Suprapubic skin (tissue), 4 donors: ENCODE results near the gene SLX1A. TPM values are rescaled to one million over a fixed set of nuclear protein-coding genes. Genes with fewer than 3 reads are reported as not detected.
A peak's percentile ranks its signal among the peaks of the same experiment; 100 is the strongest.
"Not testable (repeated sequence)": the region's sequence is repeated elsewhere in the genome, so short reads cannot be mapped to it uniquely, and the experiment has no call there.

ENCODE experiments used
- DNase-seq, 2 donors: peaks; one replicate each; pipeline ENCODE4 v3.0.0-alpha.2; 2019; ENCODE audit warnings: low spot score in 2 of 2
- H3K27ac ChIP-seq: fragments of 200-600 bp; sonication (generic); one replicate; pipeline ENCODE4 v1.5.1; 2019
- H3K27me3 ChIP-seq: fragments of 200-600 bp; sonication (generic); one replicate; pipeline ENCODE4 v1.5.1; 2019
- H3K36me3 ChIP-seq: fragments of 200-600 bp; sonication (generic); one replicate; pipeline ENCODE4 v1.5.1; 2019
- H3K4me1 ChIP-seq: fragments of 200-600 bp; sonication (generic); one replicate; pipeline ENCODE4 v1.5.1; 2019
- H3K4me3 ChIP-seq: fragments of 200-600 bp; sonication (generic); one replicate; pipeline ENCODE4 v1.5.1; 2019; ENCODE audit warnings: mild to moderate bottlenecking
- H3K9me3 ChIP-seq: fragments of 200-600 bp; sonication (generic); one replicate; pipeline ENCODE4 v1.5.1; 2019
- EP300 ChIP-seq: sonication (generic); formaldehyde crosslinking; IDR thresholded peaks from one replicate; pipeline ENCODE4 v1.6.1; 2017; ENCODE audit warnings: antibody characterized with exemption
- POLR2A ChIP-seq, 2 donors: fragments of 450-650 bp; IDR thresholded peaks; one replicate each; pipeline ENCODE4 v1.6.1; 2017; ENCODE audit warnings: antibody characterized with exemption in 2 of 2, mild to moderate bottlenecking in 2 of 2, moderate library complexity in 2 of 2
- POLR2AphosphoS5 ChIP-seq, 3 donors: sonication (generic); formaldehyde crosslinking; IDR thresholded peaks; one replicate each; pipeline ENCODE4 v1.6.1; 2017; ENCODE audit warnings: antibody characterized with exemption in 3 of 3
- WGBS: methylation state at CpG from one replicate; pipeline ENCODE4 v1.1.5; 2018; 5-methylcytosine and 5-hydroxymethylcytosine counted together
- total RNA-seq, 4 donors: library from RNA; depleted of rRNA; stranded (reverse); fragments of >200 nt; gene quantifications; one replicate each; pipeline ENCODE4 v1.1.0, GENCODE V29; 2016
- TF ChIP-seq, protein P1 (sequence below), 2 donors: fragments of 200-600 bp in 1 of 2; fragments of 450-650 bp in 1 of 2; sonication (generic) in 1 of 2; IDR thresholded peaks; one replicate each; pipeline ENCODE4 v1.5.1; 2016 to 2019; ENCODE audit warnings: antibody characterized with exemption in 2 of 2, mild to moderate bottlenecking in 1 of 2, moderate library complexity in 1 of 2

SLX1A gene
- 10 to 100 TPM; 27.3 to 56.2 (median 44.9) TPM for total RNA-seq

DNA sequence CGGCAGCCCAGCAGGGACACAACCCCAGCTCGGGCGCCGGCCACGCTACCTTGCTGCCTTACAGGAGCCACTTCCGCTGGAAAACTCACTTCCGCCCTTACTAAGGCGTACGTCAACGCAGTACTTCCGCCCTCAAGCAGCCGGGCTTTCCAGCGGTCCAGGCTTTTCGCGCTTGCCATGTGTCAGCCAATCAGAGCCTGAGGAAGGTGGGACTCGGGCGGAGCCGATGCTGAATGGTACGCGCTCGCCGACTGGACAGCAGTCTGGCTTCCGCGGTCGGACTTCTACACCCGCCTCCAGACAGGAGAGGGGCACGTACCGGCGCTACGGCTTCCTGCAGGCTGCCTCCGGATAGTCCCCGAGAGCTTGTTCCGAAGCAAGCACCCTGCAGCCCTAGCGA lies at the start of gene SLX1A, which contains the start of gene BOLA2B:
SLX1A (plus strand) TSS at position 261 of the 400 bp plus-strand sequence. CDS start 210 bp downstream, outside the sequence.
BOLA2B (minus strand) TSS at position 52 of the 400 bp plus-strand sequence. CDS start 71 bp downstream, outside the sequence.
- H3K4me1 ChIP-seq, DNase-seq, H3K27ac ChIP-seq, H3K9me3 ChIP-seq, H3K36me3 ChIP-seq, H3K27me3 ChIP-seq: not testable (repeated sequence)
- H3K4me3 ChIP-seq: peak within 1 kb of the TSS; percentile 47
- no CpG with 5 or more reads among the region's 34 CpGs for WGBS

DNA sequence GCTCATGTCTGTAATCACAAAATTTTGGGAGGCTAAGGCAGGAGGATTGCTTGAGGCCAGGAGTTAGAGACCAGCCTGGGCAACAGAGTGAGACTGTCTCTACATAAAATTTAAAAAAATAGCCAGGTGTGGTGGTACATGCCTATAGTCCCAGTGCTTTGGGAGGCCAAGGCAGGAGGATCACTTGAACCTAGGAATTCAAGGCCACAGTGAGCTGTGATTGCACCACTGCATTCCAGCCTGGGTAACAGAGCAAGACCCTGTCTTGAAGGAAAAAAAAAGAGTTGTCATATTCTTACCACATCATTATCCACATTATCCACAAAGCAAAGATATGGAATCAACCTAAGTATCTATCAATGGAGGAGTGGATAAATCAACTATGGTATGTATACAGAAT lies 49.7 kb upstream of the SLX1A start:
- no peak overlapping the region for H3K27ac ChIP-seq
- H3K4me3 ChIP-seq: no peak overlapping the region
- no peak for TF ChIP-seq EP300
- TF ChIP-seq POLR2A (IDR thresholded peaks at IDR 0.05): no peak
- TF ChIP-seq, protein P1, sequence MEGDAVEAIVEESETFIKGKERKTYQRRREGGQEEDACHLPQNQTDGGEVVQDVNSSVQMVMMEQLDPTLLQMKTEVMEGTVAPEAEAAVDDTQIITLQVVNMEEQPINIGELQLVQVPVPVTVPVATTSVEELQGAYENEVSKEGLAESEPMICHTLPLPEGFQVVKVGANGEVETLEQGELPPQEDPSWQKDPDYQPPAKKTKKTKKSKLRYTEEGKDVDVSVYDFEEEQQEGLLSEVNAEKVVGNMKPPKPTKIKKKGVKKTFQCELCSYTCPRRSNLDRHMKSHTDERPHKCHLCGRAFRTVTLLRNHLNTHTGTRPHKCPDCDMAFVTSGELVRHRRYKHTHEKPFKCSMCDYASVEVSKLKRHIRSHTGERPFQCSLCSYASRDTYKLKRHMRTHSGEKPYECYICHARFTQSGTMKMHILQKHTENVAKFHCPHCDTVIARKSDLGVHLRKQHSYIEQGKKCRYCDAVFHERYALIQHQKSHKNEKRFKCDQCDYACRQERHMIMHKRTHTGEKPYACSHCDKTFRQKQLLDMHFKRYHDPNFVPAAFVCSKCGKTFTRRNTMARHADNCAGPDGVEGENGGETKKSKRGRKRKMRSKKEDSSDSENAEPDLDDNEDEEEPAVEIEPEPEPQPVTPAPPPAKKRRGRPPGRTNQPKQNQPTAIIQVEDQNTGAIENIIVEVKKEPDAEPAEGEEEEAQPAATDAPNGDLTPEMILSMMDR (IDR thresholded peaks at IDR 0.05): no peak
- TF ChIP-seq POLR2AphosphoS5 (IDR thresholded peaks at IDR 0.05): no peak
- peaks cover 5% of the 10 kb centered on the region for H3K9me3 ChIP-seq
- no peak for DNase-seq
- no peaks in the 10 kb centered on the region for H3K4me1 ChIP-seq
- H3K36me3 ChIP-seq: no peaks in the 10 kb centered on the region
- H3K27me3 ChIP-seq: no peaks in the 10 kb centered on the region

DNA sequence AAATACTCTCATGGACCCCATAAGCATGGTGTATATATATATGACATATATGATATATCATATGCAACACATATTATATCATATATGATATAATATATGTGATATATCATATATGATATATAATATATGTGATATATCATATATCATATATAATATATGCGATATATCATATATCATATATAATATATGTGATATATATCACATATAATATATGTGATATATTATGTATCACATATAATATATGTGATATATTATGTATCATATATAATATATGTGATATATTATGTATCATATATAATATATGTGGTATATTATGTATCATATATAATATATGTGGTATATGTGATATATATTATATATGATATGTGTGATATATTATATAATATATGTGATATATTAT lies 48.8 kb upstream of the SLX1A start:
- Histone ChIP-seq H3K27ac (no peak overlapping the region), H3K27me3 (no peaks in the 10 kb centered on the region), H3K36me3 (no peaks in the 10 kb centered on the region), H3K4me3 (no peak overlapping the region), H3K9me3 (peaks cover 8% of the 10 kb centered on the region), H3K4me1 (no peaks in the 10 kb centered on the region)
- TF ChIP-seq, protein P1 (IDR thresholded peaks at IDR 0.05): no peak
- TF ChIP-seq POLR2A (IDR thresholded peaks at IDR 0.05) (no peak), EP300 (no peak), POLR2AphosphoS5 (IDR thresholded peaks at IDR 0.05) (no peak)
- no peak for DNase-seq
- 64% methylated on average over 1 of the region's 1 CpG for WGBS

DNA sequence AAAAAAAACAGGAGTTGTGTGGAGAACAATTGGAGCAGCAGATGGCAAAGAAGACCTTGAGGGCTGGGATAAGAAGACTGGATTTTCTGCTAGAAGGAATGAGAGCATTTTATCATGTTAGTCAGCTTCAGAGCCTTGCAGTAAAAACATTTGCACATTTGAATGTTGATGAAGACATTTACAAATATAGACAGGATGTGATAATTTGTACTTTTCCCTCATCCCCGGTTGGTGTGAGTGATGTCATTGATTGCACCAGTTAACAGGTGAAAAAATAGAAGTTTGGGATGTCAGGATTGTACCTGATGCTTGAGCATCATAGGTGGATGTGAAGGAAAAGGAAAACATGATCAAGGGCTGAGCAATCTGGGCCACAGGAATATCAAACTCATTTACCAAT lies 48.0 kb upstream of the SLX1A start:
- Histone ChIP-seq H3K9me3 (peaks cover 8% of the 10 kb centered on the region), H3K4me3 (no peak overlapping the region), H3K4me1 (no peaks in the 10 kb centered on the region), H3K27me3 (no peaks in the 10 kb centered on the region), H3K36me3 (no peaks in the 10 kb centered on the region), H3K27ac (no peak overlapping the region)
- no peak for DNase-seq
- TF ChIP-seq, protein P1 (IDR thresholded peaks at IDR 0.05): no peak
- TF ChIP-seq EP300 (no peak), POLR2A (IDR thresholded peaks at IDR 0.05) (no peak), POLR2AphosphoS5 (IDR thresholded peaks at IDR 0.05) (no peak)
- 60% methylated on average over 1 of the region's 1 CpG for WGBS

DNA sequence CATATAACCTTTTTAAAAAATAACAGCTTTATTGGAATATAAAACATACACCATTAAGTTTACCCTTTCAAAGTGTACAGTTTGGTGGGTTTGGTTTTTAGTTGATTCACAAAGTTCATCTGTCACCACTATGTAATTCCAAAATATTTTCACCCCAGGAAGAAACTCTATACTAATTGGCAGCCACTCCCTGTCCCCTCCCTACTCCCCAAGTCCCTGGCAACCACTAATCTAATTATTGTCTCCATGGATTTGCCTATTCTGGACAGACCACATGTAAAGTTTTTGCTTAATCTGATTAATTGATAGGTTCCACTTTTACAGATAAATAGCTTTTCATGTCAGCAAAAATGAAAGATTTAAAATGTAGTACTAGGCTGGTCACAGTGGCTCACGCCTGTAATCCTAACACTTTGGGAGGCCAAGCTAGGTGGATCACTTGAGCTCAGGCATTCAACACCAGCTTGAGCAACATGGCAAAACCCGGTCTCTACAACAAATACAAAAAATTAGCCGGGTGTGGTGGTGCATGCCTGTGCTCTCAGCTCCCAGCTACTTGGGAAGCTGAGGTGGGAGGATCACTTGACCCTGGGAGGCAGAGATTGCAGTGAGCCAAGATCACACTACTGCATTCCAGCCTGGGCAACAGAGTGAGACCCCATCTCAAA lies 45.7 kb upstream of the SLX1A start:
- H3K27ac ChIP-seq: no peak overlapping the region
- no peak for DNase-seq
- TF ChIP-seq POLR2A (IDR thresholded peaks at IDR 0.05): no peak
- WGBS: 91% methylated on average over 3 of the region's 3 CpGs
- no peaks in the 10 kb centered on the region for H3K27me3 ChIP-seq
- H3K36me3 ChIP-seq: no peaks in the 10 kb centered on the region
- H3K4me3 ChIP-seq: no peak overlapping the region
- peaks cover 8% of the 10 kb centered on the region for H3K9me3 ChIP-seq
- no peaks in the 10 kb centered on the region for H3K4me1 ChIP-seq

DNA sequence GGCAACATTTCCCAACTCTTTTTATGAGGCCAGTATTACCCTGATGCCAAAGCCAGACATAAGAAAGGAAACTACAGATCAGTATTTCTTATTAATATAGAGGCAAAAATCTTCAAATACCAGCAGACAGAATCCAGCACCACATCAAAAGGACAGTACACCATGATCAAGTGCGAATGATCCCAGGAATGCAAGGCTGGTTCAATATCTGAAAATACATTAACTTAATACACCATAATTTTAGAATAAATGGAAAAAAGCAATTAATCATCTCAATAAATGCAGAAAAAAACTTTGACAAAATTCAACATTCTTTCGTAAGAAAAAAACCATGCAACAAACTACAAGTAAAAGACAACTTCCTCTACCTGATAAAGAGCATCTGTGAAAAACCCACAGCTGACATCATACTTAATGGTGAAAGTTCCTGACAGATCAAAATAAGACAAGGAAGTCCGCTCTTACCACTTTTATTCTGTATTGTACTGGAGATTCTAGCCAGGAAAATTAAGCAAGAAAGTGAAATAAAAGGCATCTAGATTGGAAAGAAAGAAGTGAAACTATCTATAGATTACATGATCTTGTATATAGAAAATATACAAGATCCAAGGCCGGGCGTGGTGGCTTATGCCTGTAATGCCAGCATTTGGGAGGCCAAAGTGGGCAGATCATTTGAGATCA lies 44.3 kb upstream of the SLX1A start:
- Histone ChIP-seq H3K4me1 (no peaks in the 10 kb centered on the region), H3K4me3 (no peak overlapping the region), H3K27me3 (no peaks in the 10 kb centered on the region), H3K9me3 (peaks cover 8% of the 10 kb centered on the region), H3K36me3 (no peaks in the 10 kb centered on the region), H3K27ac (no peak overlapping the region)
- 90% methylated on average over 5 of the region's 5 CpGs for WGBS
- DNase-seq: no peak
- TF ChIP-seq, protein P1 (IDR thresholded peaks at IDR 0.05): no peak
